ENCODE measurements around the gene PIP4K2A. TPM values are rescaled to one million over a fixed set of nuclear protein-coding genes. Genes with fewer than 3 reads are reported as not detected.
"Not testable (repeated sequence)": the region's sequence is repeated elsewhere in the genome, so short reads cannot be mapped to it uniquely, and the experiment has no call there.

PIP4K2A gene
- polyA plus RNA-seq, 1 donor = 34.0 TPM

- DNase-seq = no peak
These were observed 17.3 kb downstream of the PIP4K2A start for GRCh38 chr10:22697101-22697500.

GRCh38 chr10:22693860-22694259 is 20.5 kb downstream of the PIP4K2A start:
- DNase-seq = no peak

- no peak for DNase-seq
These were observed 21.0 kb downstream of the PIP4K2A start for GRCh38 chr10:22693371-22693784.

- DNase-seq = not testable (repeated sequence)
These were observed 22.3 kb downstream of the PIP4K2A start for GRCh38 chr10:22692119-22692518.

- DNase-seq = no peak
These were observed 23.6 kb downstream of the PIP4K2A start for GRCh38 chr10:22690614-22691431.

- no peak for DNase-seq
These were observed 24.2 kb downstream of the PIP4K2A start for GRCh38 chr10:22690158-22690557.

- DNase-seq = no peak
These were observed 28.0 kb downstream of the PIP4K2A start for GRCh38 chr10:22686347-22686746.

GRCh38 chr10:22685926-22686325 is 28.5 kb downstream of the PIP4K2A start:
- no peak for DNase-seq

DNA sequence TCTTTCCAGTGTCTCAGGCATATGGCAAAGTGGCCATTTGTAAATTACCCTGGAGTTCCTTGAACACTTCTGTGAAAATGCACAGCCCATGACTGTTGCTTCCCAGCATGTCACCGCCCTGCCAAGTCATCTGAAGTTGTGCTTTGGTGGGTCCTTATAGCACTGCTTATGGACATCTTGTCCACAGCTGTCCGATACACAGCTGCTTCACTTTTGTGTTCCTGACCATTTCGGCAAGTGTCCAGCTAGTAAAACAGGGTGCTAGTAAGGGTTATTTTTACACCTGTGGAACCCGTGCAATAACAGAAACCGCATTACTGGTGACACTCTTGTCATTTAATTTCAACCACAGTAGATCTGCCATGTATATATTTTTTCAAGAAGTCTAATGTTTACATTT is 29.7 kb downstream of the PIP4K2A start:
- no peak for DNase-seq

GRCh38 chr10:22683140-22683389 is 31.3 kb downstream of the PIP4K2A start:
- DNase-seq = no peak

DNA sequence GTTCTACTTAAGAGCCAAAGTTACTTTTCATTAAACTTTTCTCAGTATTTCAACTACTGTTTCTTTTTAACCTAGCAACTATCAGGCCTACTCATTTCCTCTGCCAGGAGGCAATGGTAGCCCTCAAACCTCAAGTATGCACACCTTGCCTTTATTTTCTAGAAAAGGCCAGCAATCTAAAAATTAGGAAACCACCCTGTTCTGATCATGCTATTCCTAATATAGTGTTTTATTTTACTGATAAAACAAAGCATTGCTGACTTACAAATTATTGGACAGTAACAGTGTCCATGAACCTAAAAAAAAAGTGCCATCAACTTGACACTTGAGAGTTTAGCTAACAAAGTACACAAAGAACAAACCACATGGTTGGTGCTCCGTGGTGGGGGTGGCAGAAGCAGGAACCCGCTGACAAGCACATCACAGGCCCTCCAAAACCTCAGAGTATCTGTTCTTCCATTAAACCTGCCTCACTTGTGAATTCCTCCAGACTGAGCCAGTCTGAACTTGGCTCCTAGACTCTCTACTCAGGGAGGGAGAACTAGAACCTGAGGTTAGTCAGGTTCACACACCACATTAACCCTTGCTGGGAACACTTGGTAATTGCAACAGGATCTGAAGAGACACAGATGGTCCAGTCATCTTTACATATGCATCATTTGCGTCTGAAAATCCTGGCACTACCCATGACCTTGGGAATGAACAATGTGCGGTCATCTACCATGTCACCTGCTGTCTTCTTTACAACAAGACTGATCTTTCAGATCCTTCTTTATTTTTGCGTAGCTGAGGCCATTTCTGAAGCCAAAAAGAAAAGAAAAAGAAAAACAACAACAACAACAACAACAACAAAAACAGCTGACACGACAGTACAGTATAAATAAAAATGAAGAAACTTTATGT is 31.9 kb downstream of the PIP4K2A start:
- no peak for DNase-seq

- no peak for DNase-seq
These were observed 32.6 kb downstream of the PIP4K2A start for GRCh38 chr10:22681783-22682183.

DNA sequence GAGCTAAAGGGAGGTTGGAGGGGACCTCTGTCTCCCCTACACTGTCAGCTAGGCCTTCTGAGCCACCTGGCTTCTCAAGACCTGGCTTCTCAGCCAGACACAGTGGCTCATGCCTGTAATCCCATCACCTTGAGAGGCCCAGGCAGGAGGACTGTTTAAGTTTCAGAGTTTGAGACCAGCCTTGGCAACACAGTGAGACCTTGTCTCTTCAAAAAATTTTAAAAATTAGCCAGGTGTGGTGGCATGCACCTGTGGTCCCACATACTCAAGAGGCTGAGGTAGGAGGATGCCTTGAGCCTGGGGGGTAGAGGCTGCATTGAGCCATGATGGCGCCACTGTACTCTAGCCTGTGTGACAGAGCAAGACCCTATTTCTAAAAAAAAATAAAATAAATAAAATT is 33.1 kb downstream of the PIP4K2A start:
- DNase-seq = no peak

- DNase-seq = no peak
These were observed 34.8 kb downstream of the PIP4K2A start for GRCh38 chr10:22679608-22680007.

- DNase-seq = no peak
These were observed 37.0 kb downstream of the PIP4K2A start for GRCh38 chr10:22677333-22677732.

DNA sequence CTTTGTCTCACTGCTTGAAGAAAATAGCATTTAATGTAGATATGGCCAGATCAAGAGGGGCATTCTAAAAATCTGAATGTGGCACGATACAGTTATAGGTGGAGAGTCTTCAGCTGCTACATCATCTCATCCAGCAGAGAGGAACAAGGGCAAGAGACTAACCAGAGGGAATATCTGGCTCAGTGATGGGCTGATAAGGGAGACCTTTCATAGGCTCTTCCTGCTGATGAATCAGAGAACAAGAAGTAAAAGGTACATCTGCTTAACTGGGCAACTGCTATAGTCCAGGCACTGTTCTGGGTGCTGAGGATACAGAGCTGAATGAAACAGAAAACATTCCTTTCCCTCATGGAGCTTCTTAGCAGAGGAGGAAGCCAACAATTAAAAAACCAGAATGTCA is 37.9 kb downstream of the PIP4K2A start:
- no peak for DNase-seq

DNA sequence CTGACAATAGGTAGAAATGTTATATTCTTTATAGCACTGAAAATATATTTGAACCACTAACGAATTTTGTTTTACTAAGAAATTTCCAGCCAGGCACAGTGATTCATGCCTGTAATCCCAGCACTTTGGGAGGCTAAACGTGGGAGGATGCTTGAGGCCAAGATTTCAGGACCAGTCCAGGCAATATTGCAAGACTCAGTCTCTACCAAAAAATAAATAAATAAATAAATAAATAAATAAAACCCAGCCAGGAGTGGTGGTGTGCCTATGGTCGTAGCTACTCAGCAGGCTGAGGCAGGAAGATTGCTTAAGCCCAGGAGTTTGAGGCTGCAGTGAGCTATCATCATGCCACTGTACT is 39.8 kb downstream of the PIP4K2A start:
- DNase-seq = no peak

DNA sequence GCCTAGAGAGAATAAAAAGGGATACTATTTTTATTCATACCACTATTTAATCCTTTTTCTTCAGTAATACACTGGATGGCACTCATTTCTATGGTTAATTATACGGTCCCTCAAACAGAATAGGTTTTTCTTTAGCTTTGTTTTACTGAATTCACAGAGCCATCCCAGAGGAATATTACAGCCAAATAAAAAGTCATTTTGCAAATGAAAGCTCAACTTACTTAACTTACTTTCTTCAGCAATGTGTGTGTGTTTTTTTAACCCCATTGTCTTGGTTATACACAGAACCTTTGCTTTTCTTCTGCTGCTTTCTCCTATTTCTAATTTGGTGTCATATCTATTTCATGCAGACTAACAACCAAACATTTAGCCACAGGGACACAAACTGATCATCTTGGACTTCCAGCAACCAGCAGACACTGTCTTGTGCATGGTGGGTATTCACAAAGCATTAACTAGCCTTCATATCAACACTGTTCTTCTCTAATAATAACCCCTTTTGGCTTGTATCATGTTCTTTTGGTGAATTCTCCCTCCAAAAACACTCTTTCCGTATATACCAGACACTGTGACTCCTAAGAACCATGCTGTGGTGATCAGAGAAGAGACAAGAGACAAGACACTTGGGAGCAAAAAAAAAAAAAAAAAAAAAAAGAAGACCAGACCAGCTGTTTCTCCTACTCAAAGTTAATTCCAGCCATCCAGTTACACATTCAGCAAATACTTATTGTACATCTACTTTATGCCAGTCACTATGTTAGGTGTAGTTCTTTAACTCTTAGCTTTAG is 40.4 kb downstream of the PIP4K2A start:
- no peak for DNase-seq

- DNase-seq = no peak
These were observed 41.3 kb downstream of the PIP4K2A start for GRCh38 chr10:22673091-22673392.

DNA sequence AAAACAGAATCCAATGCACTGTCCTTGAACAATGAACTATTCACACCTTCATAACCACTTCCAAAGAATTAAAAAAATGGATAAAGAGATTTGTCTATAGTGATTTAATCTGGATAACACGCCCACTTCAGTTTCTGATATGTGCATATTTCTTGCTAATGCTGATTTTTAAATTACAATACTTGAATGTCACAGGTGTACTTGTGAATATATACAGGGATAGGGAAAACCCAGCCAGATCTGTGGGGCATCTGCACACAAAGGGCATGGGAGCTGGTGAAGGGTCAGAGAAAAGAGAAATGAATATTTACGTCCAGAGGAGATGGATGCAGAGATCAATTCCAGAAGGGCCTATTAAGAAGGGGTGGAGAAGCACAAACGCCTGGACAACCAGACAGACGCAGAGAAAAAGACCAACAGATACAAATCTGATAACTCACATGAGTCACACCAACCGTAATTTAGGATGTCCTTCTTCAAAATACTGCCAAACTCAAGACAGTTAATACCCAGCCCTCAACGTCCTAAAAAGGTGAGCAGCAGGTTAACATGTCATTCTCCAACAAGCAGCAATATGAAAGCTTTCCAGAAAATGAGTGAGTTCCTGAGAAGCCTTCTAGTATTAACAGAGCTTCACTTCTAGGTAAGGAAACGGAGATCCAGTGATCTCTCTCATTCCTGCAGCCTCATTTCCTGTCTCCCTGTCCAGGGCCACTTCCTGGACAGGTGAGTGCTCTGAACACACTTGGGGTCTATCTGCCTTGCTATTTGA is 41.9 kb downstream of the PIP4K2A start:
- no peak for DNase-seq

- no peak for DNase-seq
These were observed 43.6 kb downstream of the PIP4K2A start for GRCh38 chr10:22670788-22671187.

GRCh38 chr10:22669163-22669711 is 45.1 kb downstream of the PIP4K2A start:
- DNase-seq = no peak

Measured in left kidney (tissue), 2 donors.